GM11168 (cell line): ENCODE results near the gene GNMT.
"Not testable (repeated sequence)": the region's sequence is repeated elsewhere in the genome, so short reads cannot be mapped to it uniquely, and the experiment has no call there.

Experiments used
- in situ Hi-C: fragments of 300-500 bp; cut with MboI; formaldehyde crosslinking; loops from one replicate; pipeline ENCODE4 v1.12.0; 2022; ENCODE audit warnings: low sequenced_read_pairs; ENCODE audit not compliant: unreplicated experiment

The GNMT gene

DNA sequence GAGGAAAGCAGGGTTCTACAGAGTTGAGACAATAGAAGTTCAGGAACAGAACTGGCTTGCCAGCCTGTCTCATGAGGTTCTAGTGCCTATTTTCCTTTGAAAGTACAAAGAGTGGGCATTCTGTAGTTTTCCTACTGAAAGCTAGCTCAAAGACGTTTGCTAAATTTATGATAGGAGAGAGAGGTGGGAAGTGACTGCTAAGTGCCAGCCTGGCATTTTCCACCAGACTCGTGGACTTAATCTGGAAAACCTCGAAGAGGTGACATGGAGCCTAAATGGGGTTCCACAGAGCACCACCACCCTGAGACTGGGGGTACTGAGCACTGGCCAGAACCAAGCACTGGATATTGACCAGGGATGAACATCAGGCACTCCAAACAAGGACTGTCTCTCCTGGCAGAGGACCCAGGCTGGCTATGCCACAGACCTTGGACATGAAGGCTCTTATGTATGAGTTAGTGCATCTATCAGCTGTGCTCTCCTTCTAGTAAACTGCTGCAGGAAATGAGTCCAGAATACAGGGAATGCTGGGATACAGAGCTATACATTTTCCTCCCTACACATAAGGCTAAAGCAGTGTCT, 11.3 kb downstream of the GNMT start:
- in situ Hi-C loops = no loop called here

DNA sequence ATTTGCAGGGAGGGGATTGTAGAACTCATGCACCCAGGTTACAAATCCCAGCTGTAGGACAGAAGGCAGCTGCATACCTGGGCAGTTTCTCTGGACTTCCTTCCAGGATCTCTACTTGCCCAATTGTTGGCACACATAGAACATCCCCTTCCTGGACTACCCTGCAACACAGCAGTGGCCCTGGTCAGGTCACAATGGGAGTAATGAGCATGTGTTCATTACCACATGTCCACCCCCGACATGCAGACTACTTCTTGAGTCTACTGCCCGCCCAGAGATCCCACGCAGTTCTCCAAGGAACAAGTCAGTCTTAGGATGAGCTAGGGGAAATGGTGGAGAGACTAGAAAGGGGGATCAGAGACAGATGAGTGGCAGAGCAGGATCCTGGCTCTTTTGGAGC, 13.4 kb downstream of the GNMT start:
- in situ Hi-C loops = no loop called here

GRCh38 chr6:42974919-42975505, 14.5 kb downstream of the GNMT start:
- in situ Hi-C loops = no loop called here

DNA sequence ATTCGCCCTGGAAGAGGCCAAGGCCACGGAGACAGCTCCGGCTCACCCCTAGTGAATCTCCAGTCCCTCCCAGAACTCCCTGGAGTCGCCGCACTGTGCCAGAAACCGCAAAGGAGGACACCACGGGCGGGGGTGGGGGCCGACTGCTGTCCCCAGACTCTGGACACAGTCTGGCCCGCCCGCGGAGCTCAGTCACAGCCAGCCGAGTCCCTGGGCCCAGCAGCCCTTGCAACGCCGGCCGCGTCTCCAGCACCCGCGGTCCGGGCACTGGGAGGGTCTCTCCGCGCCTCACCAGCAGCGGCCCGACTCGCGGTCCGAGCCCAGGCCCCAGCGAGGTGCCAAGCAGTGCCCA, 17.9 kb downstream of the GNMT start:
- in situ Hi-C loops = no loop called here

- in situ Hi-C loops = no loop called here
Observed at GRCh38 chr6:42978839-42979522, 18.4 kb downstream of the GNMT start, which contains the start of gene PEX6. Gene PEX6, minus strand, starts transcription at chr6:42979181. Its CDS starts 31 bp downstream, at chr6:42979150.

GRCh38 chr6:42979523-42980177, 19.1 kb downstream of the GNMT start:
- in situ Hi-C loops = no loop called here

DNA sequence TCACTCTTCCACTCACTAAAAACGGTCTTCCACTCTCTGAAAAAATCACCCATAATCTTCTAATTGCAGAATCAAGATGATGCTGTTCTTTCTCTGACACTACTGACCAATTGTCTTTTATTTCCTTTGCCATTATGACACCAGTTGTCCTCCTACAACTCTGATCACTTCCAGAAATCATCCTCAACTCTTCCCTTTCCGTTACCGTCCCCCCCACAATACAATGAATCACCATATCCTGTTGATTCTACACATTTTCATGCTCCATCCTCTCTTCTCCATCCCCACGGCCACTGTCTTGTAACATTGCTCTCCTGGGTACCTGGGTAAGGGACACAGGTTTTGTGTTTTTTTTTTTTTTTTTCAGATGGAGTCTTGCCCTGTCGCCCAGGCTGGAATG, 21.3 kb downstream of the GNMT start:
- in situ Hi-C loops = no loop called here

DNA sequence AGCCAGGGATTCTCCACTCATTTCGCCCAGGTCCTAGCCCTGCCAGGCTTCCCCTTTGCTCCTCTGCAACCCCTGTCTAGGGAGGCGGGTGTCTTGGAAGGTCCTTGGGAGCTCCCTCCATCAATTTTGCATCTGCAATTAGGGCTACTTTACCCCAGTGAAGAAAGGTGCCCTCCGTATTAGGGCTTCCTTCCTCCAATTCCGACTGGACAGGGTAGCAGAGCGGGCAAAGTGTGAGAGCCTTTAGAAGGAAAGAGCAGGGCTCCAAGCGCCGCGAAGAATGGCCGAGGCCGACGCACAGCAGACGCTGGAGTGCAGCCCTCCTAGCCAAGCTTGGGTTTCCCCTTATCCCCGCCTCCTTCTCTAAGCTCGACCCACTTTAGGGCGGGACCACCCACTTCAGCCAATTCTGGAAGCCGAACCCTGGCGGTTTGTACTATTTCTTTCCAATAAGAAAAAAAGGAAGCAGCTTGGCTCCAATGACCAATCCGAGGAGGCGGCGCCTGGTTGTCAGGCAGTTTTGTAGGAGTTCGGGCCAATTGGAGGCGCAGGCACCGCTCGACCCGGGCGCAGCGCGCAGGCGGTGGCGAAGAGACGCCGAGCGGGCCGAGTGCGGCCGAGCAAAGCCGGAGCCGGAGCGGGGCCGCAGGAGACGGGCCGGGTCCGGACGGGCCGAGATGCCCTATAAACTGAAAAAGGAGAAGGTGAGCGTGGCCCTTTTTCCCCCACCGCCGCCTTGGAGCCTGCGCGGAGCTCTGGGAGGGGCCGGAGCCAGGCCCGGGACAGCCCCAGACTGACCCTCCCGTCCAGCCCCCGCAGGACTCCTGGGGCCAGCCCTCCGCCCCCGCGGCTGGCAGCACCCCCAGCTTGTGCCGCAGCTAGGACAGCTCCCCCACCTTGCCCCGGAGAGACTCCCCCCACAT, 23.7 kb downstream of the GNMT start, which contains the start of gene PPP2R5D:
Gene PPP2R5D, plus strand, starts transcription at position 570 of the 923 bp plus-strand sequence. Its CDS starts 108 bp downstream, at position 678.
- in situ Hi-C loops = no loop called here

GRCh38 chr6:42984924-42985475, 24.4 kb downstream of the GNMT start:
- in situ Hi-C loops = no loop called here

DNA sequence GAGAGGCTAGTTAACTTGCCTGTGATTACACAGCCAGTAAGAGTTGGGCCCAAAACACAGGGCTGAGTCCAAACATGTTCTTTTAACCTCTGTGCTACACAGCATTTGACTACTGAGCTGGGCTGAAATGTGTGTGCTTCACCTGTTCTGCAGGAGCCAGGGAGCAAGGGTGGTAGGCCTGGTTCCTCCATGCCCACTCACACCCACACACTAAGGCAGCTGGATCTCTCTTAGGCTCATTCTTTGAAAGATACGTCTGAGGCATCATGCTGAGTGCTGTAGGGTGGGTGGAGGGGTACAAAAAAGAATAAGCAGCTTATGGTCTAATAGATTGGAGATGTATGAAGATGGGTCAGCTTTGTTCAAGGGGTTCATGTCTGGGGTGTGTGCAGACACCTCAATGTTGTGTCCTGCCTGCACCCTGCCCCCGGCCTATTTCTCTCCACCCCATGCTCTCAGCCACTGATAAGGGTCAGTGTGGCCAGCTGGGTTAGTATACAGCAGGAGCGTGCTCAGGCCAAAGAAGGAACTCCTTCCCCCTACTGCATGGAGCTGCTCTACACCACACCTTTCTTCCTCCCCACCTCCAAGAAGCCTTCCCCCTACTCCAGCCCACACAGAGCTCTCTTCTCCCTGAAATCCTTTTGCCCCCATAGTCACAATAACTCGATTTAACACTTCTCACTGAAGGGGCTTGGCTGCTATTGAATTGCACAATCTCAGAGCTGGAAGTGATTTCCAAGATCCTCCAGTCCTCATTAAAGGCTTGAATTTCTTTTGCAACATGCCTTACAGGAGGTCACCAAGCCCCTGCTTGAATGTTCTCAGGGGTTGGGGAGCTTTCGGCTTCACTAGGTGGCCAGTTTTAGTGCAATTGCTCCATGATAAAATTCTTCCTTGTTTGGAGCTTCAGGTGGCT, 27.2 kb downstream of the GNMT start:
- in situ Hi-C loops = no loop called here

GRCh38 chr6:42988486-42989020, 28.0 kb downstream of the GNMT start:
- in situ Hi-C loops = no loop called here

GRCh38 chr6:42989923-42990322, 29.4 kb downstream of the GNMT start:
- in situ Hi-C loops = no loop called here

GRCh38 chr6:42993445-42993844, 32.9 kb downstream of the GNMT start:
- in situ Hi-C loops = no loop called here

DNA sequence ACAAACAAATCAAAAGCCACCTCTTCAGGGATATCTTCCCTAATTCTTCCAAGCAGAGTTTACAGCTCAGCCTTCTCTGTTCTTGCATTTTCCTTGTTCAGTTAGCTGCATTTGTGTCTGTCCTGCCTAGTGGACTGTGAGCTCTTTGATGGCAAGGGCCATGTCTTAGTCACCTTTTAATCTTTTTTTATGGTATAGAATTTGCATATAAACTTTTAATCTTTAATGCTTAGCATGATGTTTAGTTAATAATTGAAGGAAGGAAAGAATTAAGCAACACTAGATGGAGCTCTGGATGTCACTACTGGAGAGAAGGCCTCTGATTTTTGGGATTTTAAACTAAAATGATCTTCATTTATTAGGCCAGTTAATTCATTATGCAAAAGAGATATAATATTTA, 36.0 kb downstream of the GNMT start:
- in situ Hi-C loops = no loop called here

GRCh38 chr6:42998205-42998604, 37.7 kb downstream of the GNMT start:
- in situ Hi-C loops = not testable (repeated sequence)

DNA sequence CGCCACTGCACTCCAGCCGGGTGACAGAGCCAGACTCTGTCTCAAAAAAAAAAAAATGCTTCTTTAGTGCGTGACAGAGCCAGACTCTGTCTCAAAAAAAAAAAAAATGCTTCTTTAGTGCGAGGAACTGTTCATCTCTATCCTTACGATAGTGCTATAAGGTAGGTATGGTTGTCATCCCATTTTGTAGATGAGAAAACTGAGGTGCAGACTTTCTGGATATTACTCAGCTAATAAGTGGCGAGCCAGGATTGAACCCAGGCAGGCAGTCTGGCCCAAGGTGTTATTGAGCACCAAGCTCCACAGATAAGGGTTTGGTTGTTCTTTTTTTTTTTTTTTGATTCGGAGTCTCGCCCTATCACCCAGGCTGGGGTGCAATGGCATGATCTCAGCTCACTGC, 41.3 kb downstream of the GNMT start:
- in situ Hi-C loops = no loop called here

DNA sequence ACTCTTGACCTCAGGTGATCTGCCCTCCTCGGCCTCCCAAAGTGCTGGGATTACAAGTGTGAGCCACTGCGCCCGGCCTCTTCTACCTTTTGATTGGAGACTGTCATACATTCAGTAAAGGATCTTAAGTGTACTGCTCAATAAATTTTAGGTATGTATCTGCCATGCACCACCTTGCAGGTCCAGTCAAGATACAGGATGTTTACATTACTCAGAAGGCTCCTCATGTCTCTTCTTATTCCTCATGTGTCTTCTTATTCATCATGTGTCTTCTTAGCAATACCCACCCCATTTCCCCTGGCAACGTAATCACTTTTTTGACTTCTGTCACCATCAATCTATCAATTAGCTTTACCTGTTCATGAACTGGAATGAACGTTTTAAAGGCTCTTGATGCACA, 45.3 kb downstream of the GNMT start:
- in situ Hi-C loops = no loop called here

GRCh38 chr6:43006251-43006650, 45.7 kb downstream of the GNMT start:
- in situ Hi-C loops = no loop called here

DNA sequence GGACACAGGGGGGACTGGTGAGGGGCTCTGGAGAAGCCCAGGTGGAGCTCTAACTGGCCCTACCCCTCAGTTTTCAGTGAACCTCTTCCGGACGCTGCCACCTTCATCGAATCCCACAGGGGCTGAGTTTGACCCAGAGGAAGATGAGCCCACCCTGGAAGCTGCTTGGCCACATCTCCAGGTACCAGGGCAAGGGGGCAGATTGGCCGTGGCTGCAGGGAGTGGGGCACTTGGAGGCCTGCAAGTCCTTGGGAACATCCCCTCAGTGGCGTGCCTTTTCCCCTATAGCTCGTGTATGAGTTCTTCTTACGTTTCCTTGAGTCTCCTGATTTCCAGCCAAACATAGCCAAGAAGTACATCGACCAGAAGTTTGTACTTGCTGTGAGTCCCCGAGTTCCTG, 46.6 kb downstream of the GNMT start:
- in situ Hi-C loops = no loop called here
